ENCODE measurements around the gene SLF2. TPM values are rescaled to one million over a fixed set of nuclear protein-coding genes. Genes with fewer than 3 reads are reported as not detected.

SLF2 gene
- total RNA-seq, 2 experiments from 2014 or later, result 52.1 to 58.2 TPM

GRCh38 chr10:100887761-100888296 lies 24.9 kb upstream of the SLF2 start:
- ChIA-PET CTCF (ENCODE audit: unreplicated experiment) (no interaction called here), POLR2A (interaction anchor here (0.9 kb wide), 1 partner anchor 8 kb away, joined by 3 read pairs; no protein-coding TSS in a partner anchor)
- H4K20me1 ChIP-seq (ENCODE audit: insufficient read depth, low read length), result no peaks in the 10 kb centered on the region
- H3K27ac ChIP-seq (ENCODE audit: low read depth, low read length, poor library complexity, severe bottlenecking), result no peak overlapping the region
- no peak for TF ChIP-seq CTCF (conservative IDR thresholded peaks at IDR 0.05; ENCODE audit: low read length)
- TF ChIP-seq EZH2phosphoT487 (IDR thresholded peaks at IDR 0.05; ENCODE audit: borderline replicate concordance, low read depth, low read length), result no peak
- no peaks in the 10 kb centered on the region for H3K36me3 ChIP-seq (ENCODE audit: insufficient read depth, low read length)
- H3K4me1 ChIP-seq (ENCODE audit: insufficient read depth, low read length, poor library complexity, severe bottlenecking), result no peaks in the 10 kb centered on the region
- intact Hi-C loops (cut with micrococcal nuclease; ENCODE audit: unreplicated experiment), result no loop called here
- no peaks in the 10 kb centered on the region for H3K9me3 ChIP-seq (ENCODE audit: low read length)
- no TSS peak for BruUV-seq (replicated peaks)
- no peak overlapping the region for H2AFZ ChIP-seq (ENCODE audit: low read length)
- no peaks in the 10 kb centered on the region for H3K9me2 ChIP-seq (ENCODE audit: insufficient read depth, low read length)
- DNase-seq (ENCODE audit: low spot score), result no peak
- H3K4me2 ChIP-seq (ENCODE audit: low read length), result no peak overlapping the region
- no peak overlapping the region for H3K4me3 ChIP-seq (ENCODE audit: low read depth, low read length, poor library complexity, severe bottlenecking)
- H3K79me2 ChIP-seq (ENCODE audit: insufficient read depth, low read depth, low read length), result no peaks in the 10 kb centered on the region

- H3K4me2 ChIP-seq (ENCODE audit: low read length), result no peak overlapping the region
- no peaks in the 10 kb centered on the region for H3K4me1 ChIP-seq (ENCODE audit: insufficient read depth, low read length, poor library complexity, severe bottlenecking)
- H3K9me2 ChIP-seq (ENCODE audit: insufficient read depth, low read length), result no peaks in the 10 kb centered on the region
- H4K20me1 ChIP-seq (ENCODE audit: insufficient read depth, low read length), result no peaks in the 10 kb centered on the region
- POLR2A ChIA-PET, result interaction anchor here (0.9 kb wide), 1 partner anchor 9 kb away, joined by 3 read pairs; no protein-coding TSS in a partner anchor
- H3K36me3 ChIP-seq (ENCODE audit: insufficient read depth, low read length), result no peaks in the 10 kb centered on the region
- TF ChIP-seq CTCF (conservative IDR thresholded peaks at IDR 0.05; ENCODE audit: low read length) (peak; percentile 71), EZH2phosphoT487 (IDR thresholded peaks at IDR 0.05; ENCODE audit: borderline replicate concordance, low read depth, low read length) (no peak)
- no peak for DNase-seq (ENCODE audit: low spot score)
- H2AFZ ChIP-seq (ENCODE audit: low read length), result no peak overlapping the region
- CTCF ChIA-PET (ENCODE audit: unreplicated experiment), result interaction anchor here (0.8 kb wide), 1 partner anchor 11 kb away, joined by 4 read pairs; no protein-coding TSS in a partner anchor
- H3K9me3 ChIP-seq (ENCODE audit: low read length), result no peaks in the 10 kb centered on the region
- no peaks in the 10 kb centered on the region for H3K79me2 ChIP-seq (ENCODE audit: insufficient read depth, low read depth, low read length)
- intact Hi-C loops (cut with micrococcal nuclease; ENCODE audit: unreplicated experiment), result no loop called here
- no peak overlapping the region for H3K4me3 ChIP-seq (ENCODE audit: low read depth, low read length, poor library complexity, severe bottlenecking)
- BruUV-seq (replicated peaks), result no TSS peak
- no peak overlapping the region for H3K27ac ChIP-seq (ENCODE audit: low read depth, low read length, poor library complexity, severe bottlenecking)
These were observed 23.8 kb upstream of the SLF2 start for GRCh38 chr10:100888957-100889356.

GRCh38 chr10:100889546-100889945 lies 23.2 kb upstream of the SLF2 start:
- Histone ChIP-seq H3K4me3 (ENCODE audit: low read depth, low read length, poor library complexity, severe bottlenecking) (no peak overlapping the region), H3K27ac (ENCODE audit: low read depth, low read length, poor library complexity, severe bottlenecking) (no peak overlapping the region), H2AFZ (ENCODE audit: low read length) (no peak overlapping the region), H3K79me2 (ENCODE audit: insufficient read depth, low read depth, low read length) (no peaks in the 10 kb centered on the region), H3K4me2 (ENCODE audit: low read length) (no peak overlapping the region), H3K36me3 (ENCODE audit: insufficient read depth, low read length) (no peaks in the 10 kb centered on the region), H3K4me1 (ENCODE audit: insufficient read depth, low read length, poor library complexity, severe bottlenecking) (no peaks in the 10 kb centered on the region), H4K20me1 (ENCODE audit: insufficient read depth, low read length) (no peaks in the 10 kb centered on the region), H3K9me3 (ENCODE audit: low read length) (no peaks in the 10 kb centered on the region), H3K9me2 (ENCODE audit: insufficient read depth, low read length) (no peaks in the 10 kb centered on the region)
- CTCF ChIA-PET (ENCODE audit: unreplicated experiment), result no interaction called here
- no TSS peak for BruUV-seq (replicated peaks)
- no peak for DNase-seq (ENCODE audit: low spot score)
- intact Hi-C loops (cut with micrococcal nuclease; ENCODE audit: unreplicated experiment), result no loop called here
- TF ChIP-seq EZH2phosphoT487 (IDR thresholded peaks at IDR 0.05; ENCODE audit: borderline replicate concordance, low read depth, low read length), result no peak
- no peak for TF ChIP-seq CTCF (conservative IDR thresholded peaks at IDR 0.05; ENCODE audit: low read length)
- POLR2A ChIA-PET, result no interaction called here
